ENCODE results near the gene MYO5B.
"Not testable (repeated sequence)": the region's sequence is repeated elsewhere in the genome, so short reads cannot be mapped to it uniquely, and the experiment has no call there.

MYO5B gene

DNA sequence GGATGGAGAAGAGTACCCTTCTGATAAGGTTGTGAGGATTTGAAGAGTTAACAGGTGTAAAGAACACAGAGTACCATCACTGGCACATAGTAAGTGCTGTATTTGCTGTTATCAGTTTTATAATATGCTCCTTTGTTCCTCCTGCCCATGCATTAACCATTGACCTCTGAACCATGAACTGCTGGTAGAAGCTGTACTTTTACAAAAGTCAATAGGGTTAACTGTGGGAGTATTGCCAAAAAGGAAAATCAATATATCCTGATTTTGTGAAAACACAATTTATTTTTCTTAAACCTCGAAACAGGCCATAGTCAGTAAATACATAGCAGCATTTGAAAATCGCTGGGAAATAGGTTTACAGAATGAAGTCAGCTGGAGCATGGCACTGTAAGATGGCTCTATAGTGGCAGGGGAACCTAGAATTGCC lies 362.7 kb downstream of the MYO5B start:
- no peak for DNase-seq (ENCODE audit: low read depth)

GRCh38 chr18:49827996-49828395 lies 367.0 kb downstream of the MYO5B start:
- no peak for DNase-seq (ENCODE audit: low read depth)

- DNase-seq (ENCODE audit: low read depth) = no peak
Observed at GRCh38 chr18:49819823-49820671, 374.9 kb downstream of the MYO5B start.

DNA sequence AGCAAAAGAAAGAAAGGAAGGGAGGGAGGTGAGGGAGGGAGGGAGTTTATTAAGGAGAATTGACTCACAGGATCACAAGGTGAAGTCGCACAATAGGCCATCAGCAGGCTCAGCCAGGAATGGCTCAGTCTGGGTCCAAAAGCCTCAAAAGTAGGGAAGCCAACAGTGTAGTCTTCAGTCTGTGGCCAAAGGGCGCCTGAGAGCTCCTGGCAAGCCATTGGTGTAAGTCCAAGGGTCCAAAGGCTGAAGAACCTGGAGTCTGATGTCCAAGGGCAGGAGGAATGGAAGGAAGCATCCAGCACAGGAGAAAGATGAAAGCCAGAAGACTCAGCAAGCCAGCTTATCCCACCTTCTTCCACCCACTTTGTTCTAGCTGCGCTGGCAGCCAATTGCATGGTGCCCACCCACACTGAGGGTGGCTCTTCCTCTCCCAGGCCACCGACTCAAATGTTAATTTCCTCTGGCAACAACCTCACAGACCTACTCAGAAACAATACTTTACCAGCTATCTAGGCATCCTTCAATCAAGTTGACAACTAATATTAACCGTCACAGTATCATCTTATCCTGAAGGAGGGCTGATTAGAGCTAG lies 375.8 kb downstream of the MYO5B start:
- DNase-seq (ENCODE audit: low read depth) = no peak

DNA sequence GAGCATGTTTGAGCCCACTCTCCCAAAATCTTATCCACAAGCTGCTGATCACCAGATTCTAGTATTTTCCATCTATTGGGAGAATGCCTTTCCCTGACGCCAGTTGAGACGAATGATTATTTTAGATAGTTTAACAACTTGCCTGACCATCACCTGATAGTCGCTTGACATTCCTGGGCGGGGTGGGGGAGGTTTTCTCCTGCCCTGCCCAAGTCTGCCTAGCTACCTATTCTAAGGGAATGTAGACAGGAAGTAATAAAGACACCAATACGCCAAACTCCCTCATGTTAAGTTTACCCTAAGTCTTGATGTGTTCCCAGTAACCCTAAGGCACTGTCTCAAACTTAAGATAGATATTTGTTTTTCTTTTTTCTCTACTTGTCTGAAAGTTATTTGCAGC lies 377.0 kb downstream of the MYO5B start:
- no peak for DNase-seq (ENCODE audit: low read depth)

DNA sequence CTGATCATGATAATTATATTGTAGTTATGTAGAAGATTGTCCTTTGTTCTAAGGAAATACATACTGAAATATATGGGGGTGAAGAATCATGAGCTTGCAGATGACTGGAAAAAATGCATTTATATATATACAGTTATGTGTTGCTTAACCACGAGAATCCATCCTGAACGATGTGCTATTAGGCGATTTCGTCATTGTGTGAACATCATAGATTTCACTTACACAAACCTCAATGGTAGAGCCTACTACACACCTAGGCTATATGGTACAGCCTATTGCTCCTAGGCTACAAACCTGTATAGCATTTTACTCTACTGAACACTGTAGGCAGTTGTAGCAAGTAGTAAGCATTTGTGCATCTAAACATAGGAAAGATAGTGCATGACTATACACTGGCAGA lies 379.0 kb downstream of the MYO5B start:
- no peak for DNase-seq (ENCODE audit: low read depth)

GRCh38 chr18:49814147-49814499 lies 380.8 kb downstream of the MYO5B start:
- peak; percentile 60 for DNase-seq (ENCODE audit: low read depth)

GRCh38 chr18:49813319-49814146 lies 381.4 kb downstream of the MYO5B start, which contains the start of gene ACAA2:
Gene ACAA2 (minus strand): TSS chr18:49813533. CDS start chr18:49813484, 49 bp downstream.
- DNase-seq (ENCODE audit: low read depth) = peak; percentile 90

DNA sequence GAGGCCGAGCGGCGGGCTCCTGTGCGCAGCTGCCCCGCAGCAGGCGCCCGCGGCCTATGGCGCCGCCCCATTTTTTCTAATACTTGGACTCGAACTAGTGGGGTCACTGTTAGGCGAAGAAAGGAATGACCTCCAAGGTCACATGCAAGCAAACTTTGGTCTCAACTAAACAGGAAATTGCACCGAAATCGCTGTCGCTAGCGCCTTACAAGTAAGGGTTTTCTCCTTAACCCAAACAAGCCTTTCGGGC lies 382.0 kb downstream of the MYO5B start:
- peak; percentile 49 for DNase-seq (ENCODE audit: low read depth)

DNA sequence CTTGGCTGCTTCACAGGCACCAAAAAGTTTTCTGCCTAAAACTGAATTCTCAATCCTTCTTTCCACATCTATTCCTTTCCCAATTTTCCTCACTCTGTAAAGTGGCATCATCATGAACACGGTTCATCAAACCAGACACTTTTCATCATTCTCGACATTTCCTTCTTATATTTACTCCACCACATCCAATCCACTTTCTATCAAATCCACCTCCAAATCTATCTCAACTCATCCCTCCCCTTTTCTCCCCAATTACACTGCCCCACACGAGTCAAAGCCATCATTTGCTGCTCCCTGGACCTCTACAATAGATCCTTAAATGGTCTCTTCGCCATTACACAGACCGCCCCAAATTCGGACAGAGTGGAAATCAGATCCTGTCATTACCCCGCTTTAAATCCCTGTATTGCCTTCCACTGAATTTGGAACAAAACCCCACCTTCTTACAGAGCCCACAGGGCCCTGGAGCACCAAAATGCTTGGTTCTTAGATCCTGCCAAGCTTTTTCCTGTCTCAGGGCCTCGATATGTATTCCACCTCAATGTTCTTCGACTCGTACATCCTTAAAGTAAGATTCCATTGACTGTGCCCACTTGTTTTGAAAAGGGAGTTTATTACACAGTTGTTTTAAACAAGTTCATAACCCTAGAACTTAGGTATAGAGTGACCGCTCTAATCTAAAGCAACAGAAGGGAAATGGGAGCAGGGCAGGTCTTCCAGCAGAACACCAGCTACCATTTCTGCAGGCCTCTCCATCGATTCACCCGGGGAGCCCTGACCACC lies 382.5 kb downstream of the MYO5B start:
- DNase-seq (ENCODE audit: low read depth) = peak; percentile 28

DNA sequence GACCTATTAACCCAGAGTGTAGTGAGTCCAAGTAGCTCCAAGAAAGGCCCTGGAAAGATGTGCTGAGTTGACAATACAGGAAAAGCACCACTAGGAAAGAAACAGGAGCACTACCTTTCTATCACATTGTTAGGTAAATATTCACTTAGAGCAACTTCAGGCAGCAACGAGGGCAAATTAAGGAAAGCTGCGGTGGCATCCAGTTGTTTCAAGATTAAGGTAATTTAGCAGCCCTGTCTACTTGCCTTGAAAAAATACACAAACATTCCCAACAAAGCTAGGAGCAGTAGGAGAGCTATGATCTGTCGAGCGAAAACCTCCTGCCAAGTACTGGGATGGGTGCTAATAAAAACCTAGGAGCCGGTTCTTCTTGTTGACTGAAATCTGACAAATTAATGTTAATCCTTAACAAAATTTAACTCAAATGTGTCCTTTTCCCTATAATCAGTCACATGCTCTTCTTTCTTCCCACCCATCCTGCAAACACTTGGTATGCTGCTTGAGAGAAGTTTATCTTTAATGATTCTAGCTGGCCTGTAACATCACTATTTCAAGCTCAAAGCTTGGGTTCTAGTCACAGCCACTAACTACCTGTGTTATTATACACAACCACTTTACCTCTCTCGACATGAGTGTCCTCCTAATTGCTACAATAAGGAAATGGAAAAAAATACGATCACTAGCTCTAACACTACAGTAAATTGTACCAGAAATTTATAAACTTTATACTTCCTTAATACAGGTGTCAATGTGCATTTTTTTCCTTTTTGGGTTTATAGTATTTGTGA lies 383.6 kb downstream of the MYO5B start:
- no peak for DNase-seq (ENCODE audit: low read depth)

GRCh38 chr18:49808553-49809191 lies 386.3 kb downstream of the MYO5B start:
- not testable (repeated sequence) for DNase-seq (ENCODE audit: low read depth)

DNA sequence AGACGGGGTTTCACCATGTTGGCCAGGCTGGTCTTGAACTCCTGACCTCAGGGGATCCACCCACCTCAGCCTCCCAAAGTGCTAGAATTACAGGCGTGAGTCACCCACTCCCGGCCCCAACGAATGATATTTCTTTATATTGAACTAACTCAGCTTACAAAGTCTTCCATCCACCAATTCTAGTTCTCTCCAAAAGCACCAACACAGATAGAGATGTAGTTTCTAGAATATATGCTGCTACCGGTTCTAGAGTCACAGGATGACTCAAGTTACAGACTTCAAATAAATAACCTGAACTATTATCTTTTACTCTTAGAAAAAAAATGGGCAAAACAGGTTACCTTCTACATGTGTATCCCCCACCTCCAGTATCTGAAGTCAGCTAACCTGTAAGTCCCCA lies 390.9 kb downstream of the MYO5B start:
- DNase-seq (ENCODE audit: low read depth) = no peak

DNA sequence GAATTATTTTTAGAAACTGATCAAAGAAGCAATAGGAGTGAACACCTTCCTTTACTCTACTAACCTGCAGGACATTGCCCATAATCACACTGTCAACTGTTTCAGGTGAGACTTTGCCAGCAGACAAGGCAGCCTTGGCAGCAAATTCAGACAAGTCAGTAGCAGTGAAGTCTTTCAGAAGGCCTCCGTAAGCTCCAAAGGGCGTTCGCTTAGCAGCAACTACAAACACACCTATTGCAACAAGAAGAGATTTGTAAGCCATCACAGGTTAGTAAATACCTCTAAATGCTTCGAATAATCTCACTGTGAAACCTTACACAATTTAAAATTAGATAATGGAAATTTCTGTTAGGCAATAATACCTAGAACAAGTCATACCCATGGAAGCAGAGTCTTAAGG lies 392.3 kb downstream of the MYO5B start:
- DNase-seq (ENCODE audit: low read depth) = no peak

- not testable (repeated sequence) for DNase-seq (ENCODE audit: low read depth)
Observed at GRCh38 chr18:49800491-49800890, 394.5 kb downstream of the MYO5B start.

DNA sequence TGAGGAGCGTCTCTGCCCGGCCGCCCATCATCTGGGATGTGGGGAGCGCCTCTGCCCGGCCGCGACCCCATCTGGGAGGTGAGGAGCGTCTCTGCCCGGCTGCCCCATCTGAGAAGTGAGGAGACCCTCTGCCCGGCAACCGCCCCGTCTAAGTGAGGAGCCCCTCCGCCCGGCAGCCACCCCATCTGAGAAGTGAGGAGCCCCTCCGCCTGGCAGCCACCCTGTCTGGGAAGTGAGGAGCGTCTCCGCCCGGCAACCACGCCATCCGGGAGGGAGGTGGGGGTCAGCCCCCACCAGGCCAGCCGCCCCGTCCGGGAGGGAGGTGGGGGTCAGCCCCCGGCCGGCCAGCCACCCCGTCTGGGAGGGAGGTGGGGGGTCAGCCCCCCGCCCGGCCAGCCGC lies 395.1 kb downstream of the MYO5B start:
- not testable (repeated sequence) for DNase-seq (ENCODE audit: low read depth)

DNA sequence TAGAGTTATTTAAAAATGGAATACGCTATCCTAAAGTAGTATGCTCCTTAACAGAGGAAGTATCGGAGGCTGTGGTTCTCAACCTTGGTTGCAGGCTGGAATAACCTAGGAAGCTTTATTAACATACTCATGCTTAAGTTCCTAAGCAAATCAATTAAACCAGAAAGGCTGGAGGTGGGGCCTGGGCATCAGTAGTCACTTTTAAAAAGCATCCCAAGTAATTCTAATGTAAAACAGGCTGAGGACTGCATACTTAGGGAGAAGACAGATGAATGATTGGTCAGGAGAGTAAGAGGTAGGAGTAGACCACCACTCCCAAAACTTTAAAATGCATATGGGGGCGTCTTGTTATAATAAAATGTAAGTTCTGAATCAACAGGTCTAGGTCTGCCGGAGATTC lies 396.9 kb downstream of the MYO5B start:
- DNase-seq (ENCODE audit: low read depth) = no peak

DNA sequence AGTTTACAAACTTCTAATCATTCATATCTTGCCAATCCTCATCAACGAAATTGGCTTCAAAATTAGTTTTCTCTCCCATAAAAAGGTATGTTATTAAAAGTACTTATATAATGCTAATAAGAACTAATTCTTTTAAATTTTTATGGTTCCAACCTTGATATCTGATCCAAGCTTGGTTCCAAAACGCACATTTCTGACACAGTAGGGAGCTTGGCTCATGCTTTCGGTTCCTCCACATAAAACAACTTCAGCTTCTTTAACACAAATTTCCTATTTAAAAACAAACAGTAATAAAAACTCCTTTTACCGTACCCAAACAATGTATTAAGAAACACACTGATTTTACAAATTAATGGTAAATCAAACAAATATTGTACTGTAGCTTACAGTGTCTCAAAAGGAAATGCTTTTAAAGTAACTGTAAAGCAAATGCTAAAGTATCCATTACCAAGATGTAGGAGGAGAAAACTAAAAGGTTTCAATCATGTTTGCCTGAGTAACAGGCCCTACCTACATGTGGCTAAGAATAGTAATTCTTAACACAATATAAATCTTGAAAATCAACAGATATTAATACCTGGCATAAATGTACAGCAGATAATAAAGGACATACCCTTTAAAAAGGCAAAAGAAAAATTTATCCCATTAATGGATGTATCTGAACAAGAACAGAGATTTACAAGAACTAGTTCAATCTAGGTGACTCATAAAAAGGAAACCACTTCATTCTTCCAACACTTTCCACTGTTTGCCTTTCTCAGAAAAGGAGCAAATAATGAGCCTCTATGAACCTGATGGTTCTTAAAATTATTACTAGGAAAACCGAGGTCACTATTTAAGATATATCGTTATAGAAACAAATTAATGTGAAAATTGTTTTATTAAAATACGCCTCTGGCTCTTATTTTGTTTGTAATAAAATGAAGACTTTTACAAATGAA lies 399.1 kb downstream of the MYO5B start:
- DNase-seq (ENCODE audit: low read depth) = no peak

- DNase-seq (ENCODE audit: low read depth) = no peak
Observed at GRCh38 chr18:49794743-49795142, 400.2 kb downstream of the MYO5B start.
